GM23248 (cell line): ENCODE results near the gene LPAR1.

Experiments
- EZH2 ChIP-seq: fragments of 200-600 bp; sonication (generic); IDR thresholded peaks from 2 replicates; pipeline ENCODE4 v1.6.1; 2018; ENCODE audit warnings: antibody characterized with exemption, mild to moderate bottlenecking; ENCODE audit not compliant: insufficient read depth, poor library complexity, severe bottlenecking
- EZH2phosphoT487 ChIP-seq: fragments of 200-600 bp; sonication (generic); IDR thresholded peaks from 2 replicates; pipeline ENCODE4 v1.6.1; 2018; ENCODE audit warnings: antibody characterized with exemption, moderate library complexity, mild to moderate bottlenecking, low read depth; ENCODE audit not compliant: insufficient read depth

DNA sequence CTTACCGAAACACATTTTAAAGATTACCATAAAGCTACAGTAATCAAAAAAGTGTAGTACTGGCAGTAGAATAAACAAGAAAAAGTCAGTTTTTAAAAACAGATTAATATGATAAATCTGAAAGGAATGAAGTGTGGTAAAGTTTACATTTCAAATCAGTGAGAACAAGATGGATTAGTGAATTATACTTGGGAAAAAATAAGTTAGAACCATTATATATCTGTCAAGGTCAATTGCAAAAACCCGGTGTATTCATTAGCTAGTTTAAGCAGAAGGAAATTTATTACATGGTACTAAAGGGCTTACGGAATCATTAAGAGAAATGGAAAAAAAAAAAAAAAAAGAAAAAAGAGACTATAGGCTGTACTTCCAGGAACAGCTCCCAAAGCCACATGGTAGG lies 205.3 kb downstream of the LPAR1 start:
- TF ChIP-seq EZH2, result no peak
- TF ChIP-seq EZH2phosphoT487, result no peak
